H1 (cell line): ENCODE measurements around the gene HDAC8. TPM values are rescaled to one million over a fixed set of nuclear protein-coding genes. Genes with fewer than 3 reads are reported as not detected.

ENCODE experiments used
- CBX8 ChIP-seq: fragments of 300-800, 300-1000 bp; sonication (generic); IDR thresholded peaks from 2 replicates; pipeline ENCODE4 v1.7.1; 2016; ENCODE audit warnings: low read depth, low read length, borderline replicate concordance
- CHD1 ChIP-seq: IDR thresholded peaks from 2 replicates; pipeline ENCODE4 v1.6.1; 2012; ENCODE audit warnings: low read depth, low read length, improper control_type of control experiment
- E2F6 ChIP-seq: IDR thresholded peaks from 2 replicates; pipeline ENCODE4 v1.6.1; 2012; ENCODE audit warnings: inconsistent platforms
- MAFK ChIP-seq: IDR thresholded peaks from 2 replicates; pipeline ENCODE4 v1.6.1; 2012; ENCODE audit warnings: low read depth, mild to moderate bottlenecking, improper control_type of control experiment, low read length
- POU5F1 ChIP-seq: IDR thresholded peaks from 2 replicates; pipeline ENCODE4 v1.6.1; 2011; ENCODE audit warnings: low read depth, mild to moderate bottlenecking, low read length, moderate library complexity
- RXRA ChIP-seq: IDR thresholded peaks from 2 replicates; pipeline ENCODE4 v1.6.1; 2011; ENCODE audit warnings: low read depth, mild to moderate bottlenecking, low read length, moderate library complexity; ENCODE audit not compliant: insufficient read depth
- SIX5 ChIP-seq: IDR thresholded peaks from 2 replicates; pipeline ENCODE4 v1.6.1; 2011; ENCODE audit warnings: mild to moderate bottlenecking, low read depth, low read length
- SP2 ChIP-seq: IDR thresholded peaks from 2 replicates; pipeline ENCODE4 v1.6.1; 2012; ENCODE audit warnings: mild to moderate bottlenecking, low read length, inconsistent platforms
- SUZ12 ChIP-seq: fragments of 200-600 bp; sonication (generic); IDR thresholded peaks from 2 replicates; pipeline ENCODE4 v1.6.1; 2012; ENCODE audit warnings: mild to moderate bottlenecking, inconsistent platforms, low read length, moderate library complexity, mixed read lengths
- TCF12 ChIP-seq: IDR thresholded peaks from 2 replicates; pipeline ENCODE4 v1.6.1; 2011; ENCODE audit warnings: low read depth, mild to moderate bottlenecking, low read length
- polyA plus RNA-seq, 7 experiments: library from polyadenylated mRNA; depleted of rRNA in 3 of 7; stranded (reverse) in 5 of 7; unstranded in 2 of 7; fragments of >200 nt in 5 of 7; fragments of 200-250 nt in 2 of 7; gene quantifications; 1 replicate in 5 of 7; 2 replicates in 1 of 7; 4 replicates in 1 of 7; pipeline versions ENCODE4 v1.2.1 to v1.2.3, GENCODE V29; 2011 to 2013; ENCODE audit warnings: missing spikeins in 2 of 7, mixed read lengths in 2 of 7
- total RNA-seq: library from RNA; stranded (reverse); fragmentation: NEBNext Ultra II Directional; extraction: Animal tissue kit (Norgen Biotek cat#: 25700); gene quantifications from 2 replicates; pipeline ENCODE4 v1.2.1, GENCODE V29; 2021
- TF ChIP-seq, protein P1 (sequence below): fragments of 300-600 bp; sonication (generic); IDR thresholded peaks from 2 replicates; pipeline ENCODE4 v1.7.1; 2012; ENCODE audit warnings: low read length, moderate library complexity, mild to moderate bottlenecking, inconsistent platforms; ENCODE audit not compliant: insufficient replicate concordance

HDAC8 gene
- total and polyA plus RNA-seq, 2 of the 8 experiments (the other 6 are each of a cell fraction or from before 2014, with no cell fraction given): 9.7 to 20.3 TPM

DNA sequence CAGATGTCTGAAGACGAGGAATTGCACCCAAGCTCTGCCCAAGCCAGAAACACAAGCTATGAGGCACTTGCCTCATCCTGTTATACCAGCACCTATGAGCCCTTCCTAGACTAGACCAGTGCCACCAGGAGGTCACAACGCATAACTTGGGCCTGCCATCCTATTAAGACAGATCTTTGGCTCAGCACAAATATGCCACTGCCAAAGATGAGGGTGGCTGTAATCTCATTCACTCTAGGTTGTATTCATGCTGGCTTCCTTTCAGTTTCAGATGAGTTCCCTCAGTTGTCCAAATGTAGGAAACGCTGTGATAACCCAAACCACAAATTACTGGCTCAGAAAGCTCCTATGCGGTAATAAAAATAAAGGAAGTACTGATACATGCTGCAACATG, 190.4 kb downstream of the HDAC8 start (continued):
- TF ChIP-seq, protein P1, sequence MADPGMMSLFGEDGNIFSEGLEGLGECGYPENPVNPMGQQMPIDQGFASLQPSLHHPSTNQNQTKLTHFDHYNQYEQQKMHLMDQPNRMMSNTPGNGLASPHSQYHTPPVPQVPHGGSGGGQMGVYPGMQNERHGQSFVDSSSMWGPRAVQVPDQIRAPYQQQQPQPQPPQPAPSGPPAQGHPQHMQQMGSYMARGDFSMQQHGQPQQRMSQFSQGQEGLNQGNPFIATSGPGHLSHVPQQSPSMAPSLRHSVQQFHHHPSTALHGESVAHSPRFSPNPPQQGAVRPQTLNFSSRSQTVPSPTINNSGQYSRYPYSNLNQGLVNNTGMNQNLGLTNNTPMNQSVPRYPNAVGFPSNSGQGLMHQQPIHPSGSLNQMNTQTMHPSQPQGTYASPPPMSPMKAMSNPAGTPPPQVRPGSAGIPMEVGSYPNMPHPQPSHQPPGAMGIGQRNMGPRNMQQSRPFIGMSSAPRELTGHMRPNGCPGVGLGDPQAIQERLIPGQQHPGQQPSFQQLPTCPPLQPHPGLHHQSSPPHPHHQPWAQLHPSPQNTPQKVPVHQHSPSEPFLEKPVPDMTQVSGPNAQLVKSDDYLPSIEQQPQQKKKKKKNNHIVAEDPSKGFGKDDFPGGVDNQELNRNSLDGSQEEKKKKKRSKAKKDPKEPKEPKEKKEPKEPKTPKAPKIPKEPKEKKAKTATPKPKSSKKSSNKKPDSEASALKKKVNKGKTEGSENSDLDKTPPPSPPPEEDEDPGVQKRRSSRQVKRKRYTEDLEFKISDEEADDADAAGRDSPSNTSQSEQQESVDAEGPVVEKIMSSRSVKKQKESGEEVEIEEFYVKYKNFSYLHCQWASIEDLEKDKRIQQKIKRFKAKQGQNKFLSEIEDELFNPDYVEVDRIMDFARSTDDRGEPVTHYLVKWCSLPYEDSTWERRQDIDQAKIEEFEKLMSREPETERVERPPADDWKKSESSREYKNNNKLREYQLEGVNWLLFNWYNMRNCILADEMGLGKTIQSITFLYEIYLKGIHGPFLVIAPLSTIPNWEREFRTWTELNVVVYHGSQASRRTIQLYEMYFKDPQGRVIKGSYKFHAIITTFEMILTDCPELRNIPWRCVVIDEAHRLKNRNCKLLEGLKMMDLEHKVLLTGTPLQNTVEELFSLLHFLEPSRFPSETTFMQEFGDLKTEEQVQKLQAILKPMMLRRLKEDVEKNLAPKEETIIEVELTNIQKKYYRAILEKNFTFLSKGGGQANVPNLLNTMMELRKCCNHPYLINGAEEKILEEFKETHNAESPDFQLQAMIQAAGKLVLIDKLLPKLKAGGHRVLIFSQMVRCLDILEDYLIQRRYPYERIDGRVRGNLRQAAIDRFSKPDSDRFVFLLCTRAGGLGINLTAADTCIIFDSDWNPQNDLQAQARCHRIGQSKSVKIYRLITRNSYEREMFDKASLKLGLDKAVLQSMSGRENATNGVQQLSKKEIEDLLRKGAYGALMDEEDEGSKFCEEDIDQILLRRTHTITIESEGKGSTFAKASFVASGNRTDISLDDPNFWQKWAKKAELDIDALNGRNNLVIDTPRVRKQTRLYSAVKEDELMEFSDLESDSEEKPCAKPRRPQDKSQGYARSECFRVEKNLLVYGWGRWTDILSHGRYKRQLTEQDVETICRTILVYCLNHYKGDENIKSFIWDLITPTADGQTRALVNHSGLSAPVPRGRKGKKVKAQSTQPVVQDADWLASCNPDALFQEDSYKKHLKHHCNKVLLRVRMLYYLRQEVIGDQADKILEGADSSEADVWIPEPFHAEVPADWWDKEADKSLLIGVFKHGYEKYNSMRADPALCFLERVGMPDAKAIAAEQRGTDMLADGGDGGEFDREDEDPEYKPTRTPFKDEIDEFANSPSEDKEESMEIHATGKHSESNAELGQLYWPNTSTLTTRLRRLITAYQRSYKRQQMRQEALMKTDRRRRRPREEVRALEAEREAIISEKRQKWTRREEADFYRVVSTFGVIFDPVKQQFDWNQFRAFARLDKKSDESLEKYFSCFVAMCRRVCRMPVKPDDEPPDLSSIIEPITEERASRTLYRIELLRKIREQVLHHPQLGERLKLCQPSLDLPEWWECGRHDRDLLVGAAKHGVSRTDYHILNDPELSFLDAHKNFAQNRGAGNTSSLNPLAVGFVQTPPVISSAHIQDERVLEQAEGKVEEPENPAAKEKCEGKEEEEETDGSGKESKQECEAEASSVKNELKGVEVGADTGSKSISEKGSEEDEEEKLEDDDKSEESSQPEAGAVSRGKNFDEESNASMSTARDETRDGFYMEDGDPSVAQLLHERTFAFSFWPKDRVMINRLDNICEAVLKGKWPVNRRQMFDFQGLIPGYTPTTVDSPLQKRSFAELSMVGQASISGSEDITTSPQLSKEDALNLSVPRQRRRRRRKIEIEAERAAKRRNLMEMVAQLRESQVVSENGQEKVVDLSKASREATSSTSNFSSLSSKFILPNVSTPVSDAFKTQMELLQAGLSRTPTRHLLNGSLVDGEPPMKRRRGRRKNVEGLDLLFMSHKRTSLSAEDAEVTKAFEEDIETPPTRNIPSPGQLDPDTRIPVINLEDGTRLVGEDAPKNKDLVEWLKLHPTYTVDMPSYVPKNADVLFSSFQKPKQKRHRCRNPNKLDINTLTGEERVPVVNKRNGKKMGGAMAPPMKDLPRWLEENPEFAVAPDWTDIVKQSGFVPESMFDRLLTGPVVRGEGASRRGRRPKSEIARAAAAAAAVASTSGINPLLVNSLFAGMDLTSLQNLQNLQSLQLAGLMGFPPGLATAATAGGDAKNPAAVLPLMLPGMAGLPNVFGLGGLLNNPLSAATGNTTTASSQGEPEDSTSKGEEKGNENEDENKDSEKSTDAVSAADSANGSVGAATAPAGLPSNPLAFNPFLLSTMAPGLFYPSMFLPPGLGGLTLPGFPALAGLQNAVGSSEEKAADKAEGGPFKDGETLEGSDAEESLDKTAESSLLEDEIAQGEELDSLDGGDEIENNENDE: no peak
- TF ChIP-seq POU5F1 (no peak), RXRA (no peak), E2F6 (no peak), CBX8 (no peak), SUZ12 (no peak), TCF12 (no peak), SP2 (no peak), CHD1 (no peak), SIX5 (no peak), MAFK (no peak)
